ENCODE measurements around the gene SPTLC1.

Gene SPTLC1

GRCh38 chr9:91991721-91992341 is 123.4 kb downstream of the SPTLC1 start:
- H3K4me1 ChIP-seq (ENCODE audit: control insufficient read depth in 2 of 2, insufficient read depth in 2 of 2, low read length in 2 of 2): peaks cover 5 to 6% of the 10 kb centered on the region in 2 donors
- peaks cover 0 to 2% of the 10 kb centered on the region in 2 donors for H3K27me3 ChIP-seq (ENCODE audit: control insufficient read depth in 2 of 2, insufficient read depth in 2 of 2, low read length in 2 of 2)
- H3K27ac ChIP-seq (ENCODE audit: low read depth in 2 of 2, low read length in 2 of 2): no peak overlapping the region
- H3K36me3 ChIP-seq (ENCODE audit: control insufficient read depth in 2 of 2, insufficient read depth in 2 of 2, low read length in 2 of 2): no peaks in the 10 kb centered on the region
- no peak overlapping the region for H3K4me3 ChIP-seq (ENCODE audit: low read length in 2 of 2)
- no peaks in the 10 kb centered on the region for H3K9me3 ChIP-seq (ENCODE audit: control insufficient read depth in 2 of 2, low read length in 2 of 2)
- H3K9ac ChIP-seq (ENCODE audit: low read depth in 1 of 2, low read length in 2 of 2): no peak overlapping the region

GRCh38 chr9:91986248-91986647 is 129.0 kb downstream of the SPTLC1 start:
- no peak overlapping the region for H3K27ac ChIP-seq (ENCODE audit: low read depth in 2 of 2, low read length in 2 of 2)
- no peaks in the 10 kb centered on the region for H3K4me1 ChIP-seq (ENCODE audit: control insufficient read depth in 2 of 2, insufficient read depth in 2 of 2, low read length in 2 of 2)
- no peak overlapping the region for H3K4me3 ChIP-seq (ENCODE audit: low read length in 2 of 2)
- no peaks in the 10 kb centered on the region for H3K27me3 ChIP-seq (ENCODE audit: control insufficient read depth in 2 of 2, insufficient read depth in 2 of 2, low read length in 2 of 2)
- no peaks in the 10 kb centered on the region for H3K9me3 ChIP-seq (ENCODE audit: control insufficient read depth in 2 of 2, low read length in 2 of 2)
- no peaks in the 10 kb centered on the region for H3K36me3 ChIP-seq (ENCODE audit: control insufficient read depth in 2 of 2, insufficient read depth in 2 of 2, low read length in 2 of 2)
- H3K9ac ChIP-seq (ENCODE audit: low read depth in 1 of 2, low read length in 2 of 2): no peak overlapping the region

GRCh38 chr9:91985692-91986091 is 129.5 kb downstream of the SPTLC1 start:
- H3K4me1 ChIP-seq (ENCODE audit: control insufficient read depth in 2 of 2, insufficient read depth in 2 of 2, low read length in 2 of 2): no peaks in the 10 kb centered on the region
- H3K4me3 ChIP-seq (ENCODE audit: low read length in 2 of 2): no peak overlapping the region
- no peaks in the 10 kb centered on the region for H3K9me3 ChIP-seq (ENCODE audit: control insufficient read depth in 2 of 2, low read length in 2 of 2)
- no peak overlapping the region for H3K27ac ChIP-seq (ENCODE audit: low read depth in 2 of 2, low read length in 2 of 2)
- H3K27me3 ChIP-seq (ENCODE audit: control insufficient read depth in 2 of 2, insufficient read depth in 2 of 2, low read length in 2 of 2): no peaks in the 10 kb centered on the region
- H3K9ac ChIP-seq (ENCODE audit: low read depth in 1 of 2, low read length in 2 of 2): no peak overlapping the region
- H3K36me3 ChIP-seq (ENCODE audit: control insufficient read depth in 2 of 2, insufficient read depth in 2 of 2, low read length in 2 of 2): no peaks in the 10 kb centered on the region
